OCI-LY7 (cell line): ENCODE data around the gene ABCC4. TPM values are rescaled to one million over a fixed set of nuclear protein-coding genes. Genes with fewer than 3 reads are reported as not detected.

Source experiments
- BruUV-seq: library from RNA; stranded (reverse); fragments of 400-500 nt; replicated peaks from 2 replicates; lab custom pipeline; 2021; lab: Mats Ljungman, UMichigan
- CTCF ChIA-PET: fragments of 300-600 bp; sonication (Branson Sonifier 250); formaldehyde crosslinking; loops from one replicate; lab custom pipeline; 2022; ENCODE audit warnings: antibody characterized with exemption; ENCODE audit not compliant: unreplicated experiment; lab: Charles Lee
- POLR2A ChIA-PET: fragments of 300-600 bp; sonication (Branson Sonifier 250); formaldehyde crosslinking; loops from one replicate; lab custom pipeline; 2022; ENCODE audit warnings: antibody characterized with exemption; lab: Charles Lee
- DNase-seq: peaks from one replicate; pipeline ENCODE4 v3.0.0-alpha.2; 2015; ENCODE audit warnings: low spot score
- H2AFZ ChIP-seq: fragments of 200-600 bp; sonication (generic), shearing (Covaris generic); 2 replicates; pipeline ENCODE4 v1.6.1; 2014; ENCODE audit warnings: mild to moderate bottlenecking, antibody characterized with exemption, low read length, moderate library complexity
- H3K27ac ChIP-seq: fragments of 200-600 bp; sonication (generic); 2 replicates; pipeline ENCODE4 v1.5.1; 2014; ENCODE audit warnings: mixed run types, low read depth, mild to moderate bottlenecking, moderate library complexity, low read length, inconsistent platforms; ENCODE audit not compliant: poor library complexity, severe bottlenecking
- H3K36me3 ChIP-seq: fragments of 200-600 bp; sonication (generic); 2 replicates; pipeline ENCODE4 v1.6.1; 2014; ENCODE audit warnings: mild to moderate bottlenecking, antibody characterized with exemption, low read length, moderate library complexity, mixed read lengths; ENCODE audit not compliant: insufficient read depth
- H3K4me1 ChIP-seq: fragments of 200-600 bp; sonication (generic); 2 replicates; pipeline ENCODE4 v1.5.1; 2014; ENCODE audit warnings: mild to moderate bottlenecking, low read length; ENCODE audit not compliant: insufficient read depth, poor library complexity, severe bottlenecking
- H3K4me2 ChIP-seq: fragments of 200-600 bp; sonication (generic); 2 replicates; pipeline ENCODE4 v1.6.1; 2014; ENCODE audit warnings: mild to moderate bottlenecking, low read length
- H3K4me3 ChIP-seq: fragments of 200-600 bp; sonication (generic); 2 replicates; pipeline ENCODE4 v1.5.1; 2014; ENCODE audit warnings: mild to moderate bottlenecking, low read depth, low read length; ENCODE audit not compliant: poor library complexity, severe bottlenecking
- H3K79me2 ChIP-seq: fragments of 200-600 bp; sonication (generic); 2 replicates; pipeline ENCODE4 v1.6.1; 2016; ENCODE audit warnings: low read depth, mild to moderate bottlenecking, low read length, moderate library complexity, mixed read lengths; ENCODE audit not compliant: insufficient read depth
- H3K9me2 ChIP-seq: fragments of 200-600 bp; sonication (generic); 2 replicates; pipeline ENCODE4 v1.6.1; 2016; ENCODE audit warnings: mild to moderate bottlenecking, low read length, mixed read lengths; ENCODE audit not compliant: insufficient read depth
- H3K9me3 ChIP-seq: fragments of 200-600 bp; sonication (generic); 2 replicates; pipeline ENCODE4 v1.6.1; 2014; ENCODE audit warnings: mild to moderate bottlenecking, mixed run types, low read length, mixed read lengths
- H4K20me1 ChIP-seq: fragments of 200-600 bp; sonication (generic); 2 replicates; pipeline ENCODE4 v1.6.1; 2014; ENCODE audit warnings: mild to moderate bottlenecking, antibody characterized with exemption, low read length, moderate library complexity, mixed read lengths; ENCODE audit not compliant: insufficient read depth
- CTCF ChIP-seq: fragments of 200-600 bp; sonication (generic); conservative IDR thresholded peaks from 2 replicates; pipeline ENCODE4 v1.5.1; 2014; ENCODE audit warnings: mild to moderate bottlenecking, antibody characterized with exemption, low read length, moderate library complexity, mixed read lengths
- EZH2phosphoT487 ChIP-seq: fragments of 200-600 bp; sonication (generic); IDR thresholded peaks from 2 replicates; pipeline ENCODE4 v1.6.1; 2018; ENCODE audit warnings: low read depth, borderline replicate concordance, mild to moderate bottlenecking, mixed run types, antibody characterized with exemption, low read length, moderate library complexity, mixed read lengths
- intact Hi-C: fragments of 100-400 bp; cut with micrococcal nuclease; formaldehyde crosslinking; loops from one replicate; pipeline ENCODE4 v1.10.0; 2022; ENCODE audit not compliant: unreplicated experiment
- total RNA-seq, 2 experiments: library from RNA; depleted of rRNA in 1 of 2; stranded (reverse); fragments of >200 nt in 1 of 2; shearing (Covaris generic) in 1 of 2; gene quantifications; 2 replicates each; pipeline ENCODE4 v1.2.3, GENCODE V29; 2014 to 2022

Gene ABCC4
- total RNA-seq, 2 experiments from 2014 or later = 7.3 to 7.8 TPM

DNA sequence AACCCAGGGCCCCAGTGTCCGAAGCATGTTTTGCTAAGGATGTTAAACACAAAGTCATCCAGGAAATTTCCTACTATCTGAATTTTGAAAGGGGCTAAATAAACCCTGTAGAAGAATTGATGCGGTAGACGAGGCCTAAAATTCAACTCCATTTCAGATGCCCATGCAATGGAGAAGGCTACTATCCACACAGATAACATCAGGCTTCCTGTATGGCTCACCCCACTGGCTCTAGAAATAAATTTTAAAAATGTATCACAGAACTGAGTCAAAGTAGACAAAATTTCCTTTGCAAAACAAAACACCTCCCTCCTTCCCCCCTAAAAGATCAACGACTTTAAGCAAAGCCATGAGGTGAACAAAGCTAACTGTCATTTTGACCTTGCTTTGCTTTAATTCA is 188.4 kb downstream of the ABCC4 start:
- no peaks in the 10 kb centered on the region for H3K9me2 ChIP-seq
- TF ChIP-seq EZH2phosphoT487 = no peak
- no peak for TF ChIP-seq CTCF
- no peaks in the 10 kb centered on the region for H3K4me1 ChIP-seq
- H3K9me3 ChIP-seq = no peaks in the 10 kb centered on the region
- no peak overlapping the region for H3K27ac ChIP-seq
- BruUV-seq = no TSS peak
- H3K4me2 ChIP-seq = no peak overlapping the region
- H3K4me3 ChIP-seq = no peak overlapping the region
- no peaks in the 10 kb centered on the region; the same call in 1 of the 2 replicates for H3K36me3 ChIP-seq
- H4K20me1 ChIP-seq = no peaks in the 10 kb centered on the region
- no peak overlapping the region for H2AFZ ChIP-seq
- ChIA-PET POLR2A (interaction anchor here (0.5 to 0.6 kb wide), 2 partner anchors 59 to 560 kb away, joined by 3 to 6 read pairs; no protein-coding TSS in a partner anchor), CTCF (no interaction called here)
- H3K79me2 ChIP-seq = no peaks in the 10 kb centered on the region
- intact Hi-C loops = no loop called here
- DNase-seq = no peak

- no peak overlapping the region for H2AFZ ChIP-seq
- H3K9me3 ChIP-seq = no peaks in the 10 kb centered on the region
- H3K9me2 ChIP-seq = no peaks in the 10 kb centered on the region
- TF ChIP-seq CTCF = no peak
- TF ChIP-seq EZH2phosphoT487 = no peak
- H3K36me3 ChIP-seq = no peaks in the 10 kb centered on the region; the same call in 1 of the 2 replicates
- no peak overlapping the region for H3K4me3 ChIP-seq
- no peaks in the 10 kb centered on the region for H3K4me1 ChIP-seq
- H4K20me1 ChIP-seq = no peaks in the 10 kb centered on the region
- no peak overlapping the region for H3K27ac ChIP-seq
- no peak overlapping the region for H3K4me2 ChIP-seq
- H3K79me2 ChIP-seq = no peaks in the 10 kb centered on the region
- no peak for DNase-seq
- POLR2A ChIA-PET = no interaction called here
- BruUV-seq = no TSS peak
- intact Hi-C loops = no loop called here
- CTCF ChIA-PET = no interaction called here
These were observed 189.6 kb downstream of the ABCC4 start for GRCh38 chr13:95111608-95112007.

DNA sequence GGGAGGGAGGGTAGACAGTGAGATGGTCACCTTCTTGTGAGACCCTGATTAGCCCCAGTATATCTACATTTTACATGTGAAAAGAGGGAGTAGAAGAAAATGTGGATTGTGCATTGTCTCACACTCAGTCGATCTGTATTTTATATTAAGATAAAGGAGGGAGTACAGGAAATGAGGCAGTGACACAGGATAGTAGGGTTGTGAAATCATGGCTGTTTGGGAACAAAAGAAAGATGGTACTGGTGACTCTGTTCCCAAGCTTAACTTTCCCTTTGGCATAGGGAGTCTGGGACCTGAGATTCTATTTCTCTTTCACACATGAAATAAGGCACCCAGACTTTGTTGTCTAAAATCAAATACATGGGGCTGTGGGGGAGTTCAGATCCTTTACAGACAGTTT is 194.7 kb downstream of the ABCC4 start:
- no peaks in the 10 kb centered on the region for H3K9me2 ChIP-seq
- no peaks in the 10 kb centered on the region for H4K20me1 ChIP-seq
- H3K4me3 ChIP-seq = no peak overlapping the region
- H2AFZ ChIP-seq = no peak overlapping the region
- POLR2A ChIA-PET = no interaction called here
- no peak overlapping the region for H3K4me2 ChIP-seq
- H3K9me3 ChIP-seq = no peaks in the 10 kb centered on the region
- H3K4me1 ChIP-seq = no peaks in the 10 kb centered on the region
- H3K27ac ChIP-seq = no peak overlapping the region
- no peaks in the 10 kb centered on the region; the same call in 1 of the 2 replicates for H3K36me3 ChIP-seq
- no peak for DNase-seq
- no TSS peak for BruUV-seq
- intact Hi-C loops = no loop called here
- H3K79me2 ChIP-seq = no peaks in the 10 kb centered on the region
- CTCF ChIA-PET = no interaction called here
- TF ChIP-seq EZH2phosphoT487 = no peak
- TF ChIP-seq CTCF = no peak
